AG04449 (cell line): ENCODE data around the gene MAST4.

Experiments used
- CTCF ChIA-PET: fragments of 350-600 bp; formaldehyde crosslinking; extraction: SDS; loops from one replicate; lab custom pipeline; 2021; ENCODE audit warnings: antibody characterized with exemption; lab: Yijun Ruan, JAX
- POLR2A ChIA-PET: fragments of 400-600, 350-600 bp; formaldehyde crosslinking; extraction: SDS; loops from one replicate; lab custom pipeline; 2020; ENCODE audit warnings: antibody characterized with exemption, inconsistent platforms; lab: Yijun Ruan, JAX
- DNase-seq: peaks from one replicate; pipeline ENCODE4 v3.0.0-alpha.2; 2010; ENCODE audit warnings: low read depth, low spot score
- H3K4me3 ChIP-seq: 2 replicates; pipeline ENCODE4 v1.5.1; 2011; ENCODE audit warnings: low read depth, mild to moderate bottlenecking, control low read depth, low read length
- CTCF ChIP-seq: IDR thresholded peaks from one replicate; pipeline ENCODE4 v1.5.1; 2011; ENCODE audit warnings: mild to moderate bottlenecking, moderate library complexity, low read length, control low read depth, inconsistent platforms; ENCODE audit not compliant: insufficient read depth; ENCODE audit errors: missing control alignments

MAST4 gene

GRCh38 chr5:66958201-66958979 lies 362.2 kb downstream of the MAST4 start:
- POLR2A ChIA-PET = no interaction called here
- DNase-seq = no peak
- H3K4me3 ChIP-seq = peak overlapping the region; percentile 66
- CTCF ChIA-PET = interaction anchor here (0.8 to 1.7 kb wide), 3 partner anchors 142 to 198 kb away, joined by 3 to 5 read pairs (median 4); no protein-coding TSS in a partner anchor
- no peak for TF ChIP-seq CTCF

GRCh38 chr5:66958980-66959641 lies 362.9 kb downstream of the MAST4 start:
- ChIA-PET CTCF (interaction anchor here (1.2 to 3.9 kb wide), 3 partner anchors 28 to 199 kb away, joined by 3 to 18 read pairs (median 5); no protein-coding TSS in a partner anchor), POLR2A (no interaction called here)
- peak; percentile 46 for DNase-seq
- H3K4me3 ChIP-seq = peak overlapping the region; percentile 66
- TF ChIP-seq CTCF = no peak

- POLR2A ChIA-PET = interaction anchor here (1.1 kb wide), 1 partner anchor 45 kb away, joined by 3 read pairs; no protein-coding TSS in a partner anchor
- CTCF ChIA-PET = interaction anchor here (0.8 to 3.9 kb wide), 4 partner anchors 28 to 198 kb away, joined by 3 to 18 read pairs (median 4); no protein-coding TSS in a partner anchor
- no peak for TF ChIP-seq CTCF
- H3K4me3 ChIP-seq = peak overlapping the region; percentile 66
- no peak for DNase-seq
Observed at GRCh38 chr5:66959653-66960052, 363.5 kb downstream of the MAST4 start.

GRCh38 chr5:66960369-66961137 lies 364.4 kb downstream of the MAST4 start:
- ChIA-PET POLR2A (interaction anchor here (1.0 to 1.1 kb wide), 2 partner anchors 13 to 44 kb away, joined by 3 read pairs; no protein-coding TSS in a partner anchor), CTCF (interaction anchor here (0.8 to 3.9 kb wide), 4 partner anchors 27 to 190 kb away, joined by 3 to 18 read pairs (median 7); no protein-coding TSS in a partner anchor)
- no peak for TF ChIP-seq CTCF
- peak overlapping the region; percentile 66 for H3K4me3 ChIP-seq
- no peak for DNase-seq

GRCh38 chr5:66963559-66963971 lies 367.4 kb downstream of the MAST4 start:
- CTCF ChIA-PET = no interaction called here
- H3K4me3 ChIP-seq = no peak overlapping the region
- no peak for TF ChIP-seq CTCF
- no peak for DNase-seq
- POLR2A ChIA-PET = no interaction called here
